ENCODE data around the gene TMEM11.
"Not testable (repeated sequence)": the region's sequence is repeated elsewhere in the genome, so short reads cannot be mapped to it uniquely, and the experiment has no call there.

TMEM11 gene

DNA sequence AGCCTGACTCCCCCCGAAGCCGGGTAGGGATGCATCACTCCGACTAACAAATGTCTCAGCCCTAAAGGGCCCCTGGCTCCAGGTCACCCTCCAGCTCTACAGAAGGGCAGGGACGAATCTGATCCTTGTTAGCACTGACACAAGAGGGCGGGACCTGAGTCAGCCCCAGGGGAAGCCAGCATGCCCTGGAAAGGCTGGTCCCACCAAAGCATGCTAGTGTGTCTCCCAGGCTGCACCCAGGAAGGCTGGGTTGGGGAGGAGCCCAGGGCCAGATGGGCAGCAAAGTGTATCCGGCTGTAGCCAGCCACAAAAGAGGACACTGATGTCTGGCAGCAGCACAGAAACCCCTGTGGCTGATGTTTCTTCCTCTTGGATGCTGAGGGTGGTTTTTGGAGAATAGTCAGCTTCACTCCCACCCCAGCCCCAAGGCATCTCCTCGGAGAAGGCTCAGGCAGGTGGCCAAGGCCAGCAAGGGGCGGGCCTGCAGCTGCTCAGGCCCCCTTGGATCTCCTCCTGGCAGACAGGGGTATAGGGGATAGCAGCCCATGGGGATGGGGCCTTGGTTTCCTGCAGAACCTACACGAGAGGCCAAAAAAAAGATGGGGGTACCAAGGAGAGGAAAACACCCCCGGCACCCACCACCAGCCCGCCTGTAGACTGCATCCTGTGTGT, 28.2 kb upstream of the TMEM11 start:
- DNase-seq, result no peak

DNA sequence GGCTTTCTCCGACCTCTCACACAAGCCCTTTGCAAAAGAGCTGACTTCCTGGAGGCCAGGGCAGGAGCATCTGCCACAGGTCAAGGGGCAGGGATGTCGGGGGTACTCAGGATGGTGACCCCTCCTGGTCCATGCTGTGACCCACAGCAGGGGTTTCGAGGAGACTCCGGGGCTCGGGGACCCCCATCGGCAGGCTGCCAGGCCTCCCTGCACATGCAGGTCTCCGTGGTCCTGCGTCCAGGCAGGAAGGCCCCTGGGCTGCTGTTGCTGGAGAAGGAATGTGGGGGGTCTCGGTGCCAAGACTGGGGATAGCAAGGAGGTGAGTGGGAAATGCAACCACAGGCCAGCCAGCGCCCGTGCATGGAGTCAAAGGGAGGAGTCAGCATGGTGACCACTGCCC, 27.6 kb upstream of the TMEM11 start:
- no peak for DNase-seq

DNA sequence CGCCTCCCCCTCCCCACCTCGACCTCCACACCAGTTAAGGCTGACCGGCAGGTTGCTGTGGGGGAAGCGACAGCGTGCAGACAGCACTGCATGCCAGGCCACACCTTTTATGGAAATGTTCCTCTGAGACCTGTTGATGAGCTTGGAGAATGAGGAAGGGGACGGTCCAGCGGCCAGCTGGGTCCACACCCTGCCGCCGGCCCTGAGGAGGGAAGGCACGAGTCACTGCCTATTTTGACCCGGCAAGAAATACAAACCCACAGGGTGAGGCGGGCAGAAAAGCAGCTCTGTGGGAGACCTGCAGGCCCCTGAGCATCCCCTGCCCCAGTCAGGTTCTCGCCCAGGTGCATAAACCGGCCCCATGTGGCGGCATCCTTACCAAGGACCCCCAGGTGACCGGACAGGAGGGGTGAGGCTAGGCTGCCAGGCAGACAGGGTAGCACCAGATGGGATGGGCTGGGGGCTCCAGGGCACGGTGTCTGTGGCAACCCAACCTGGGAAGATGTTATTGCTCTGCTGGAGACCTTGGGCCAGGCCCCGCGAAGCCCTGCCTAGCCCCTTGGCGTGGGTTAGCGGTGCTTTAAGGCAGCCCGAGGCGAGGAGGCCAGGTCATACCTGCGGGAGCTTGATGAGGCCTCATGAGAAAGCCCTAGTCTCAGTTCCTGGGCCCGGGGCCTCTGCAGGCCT, 26.6 kb upstream of the TMEM11 start:
- DNase-seq, result no peak

DNA sequence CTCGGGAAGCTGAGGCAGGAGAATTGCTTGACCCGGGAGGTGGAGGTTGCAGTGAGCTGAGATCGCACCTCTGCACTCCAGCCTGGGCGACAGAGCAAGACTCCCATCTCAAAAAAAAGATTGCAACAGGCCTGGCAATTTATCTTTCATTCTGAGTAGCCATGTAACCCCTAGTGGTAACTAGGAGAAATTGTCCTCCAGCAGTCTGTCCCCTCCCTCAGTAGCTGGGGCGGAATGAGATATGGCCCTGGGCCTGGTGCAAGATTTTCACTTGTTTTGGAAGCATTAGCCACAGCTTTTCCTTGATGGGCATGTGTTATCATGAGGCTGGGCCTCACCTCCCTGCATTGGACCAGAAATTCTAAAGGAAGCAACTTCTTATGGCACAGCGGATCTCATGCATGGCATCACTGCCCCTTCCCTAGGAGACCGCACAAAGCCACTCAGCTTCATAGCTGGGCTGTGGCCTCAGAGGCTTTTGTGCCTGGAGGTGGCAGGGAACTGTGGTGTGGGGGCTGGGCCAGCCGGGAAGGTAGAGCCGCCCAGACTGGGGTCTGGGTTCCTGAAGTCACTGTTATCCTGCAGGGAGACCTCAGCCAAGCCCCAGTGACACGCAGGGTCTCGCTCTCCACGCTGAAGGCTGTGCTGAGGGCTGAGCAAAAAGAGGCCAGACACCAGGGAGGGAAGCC, 25.9 kb upstream of the TMEM11 start:
- DNase-seq, result no peak

DNA sequence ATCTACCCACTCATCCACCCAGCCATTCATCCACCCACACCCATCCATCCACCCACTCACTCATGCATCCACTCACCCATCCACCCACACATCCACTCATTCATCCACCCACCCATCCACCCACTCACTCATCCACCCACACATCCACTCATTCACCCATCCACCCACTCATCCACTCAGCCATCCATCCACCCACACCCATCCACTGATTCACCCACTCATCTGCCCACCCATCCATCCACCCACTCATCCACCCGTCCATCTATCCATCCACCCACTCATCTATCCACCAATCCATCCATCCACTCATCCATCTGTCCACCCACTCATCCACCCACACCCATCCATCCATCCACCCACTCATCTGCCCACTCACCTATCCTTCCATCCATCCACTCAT, 22.0 kb upstream of the TMEM11 start:
- DNase-seq, result no peak

DNA sequence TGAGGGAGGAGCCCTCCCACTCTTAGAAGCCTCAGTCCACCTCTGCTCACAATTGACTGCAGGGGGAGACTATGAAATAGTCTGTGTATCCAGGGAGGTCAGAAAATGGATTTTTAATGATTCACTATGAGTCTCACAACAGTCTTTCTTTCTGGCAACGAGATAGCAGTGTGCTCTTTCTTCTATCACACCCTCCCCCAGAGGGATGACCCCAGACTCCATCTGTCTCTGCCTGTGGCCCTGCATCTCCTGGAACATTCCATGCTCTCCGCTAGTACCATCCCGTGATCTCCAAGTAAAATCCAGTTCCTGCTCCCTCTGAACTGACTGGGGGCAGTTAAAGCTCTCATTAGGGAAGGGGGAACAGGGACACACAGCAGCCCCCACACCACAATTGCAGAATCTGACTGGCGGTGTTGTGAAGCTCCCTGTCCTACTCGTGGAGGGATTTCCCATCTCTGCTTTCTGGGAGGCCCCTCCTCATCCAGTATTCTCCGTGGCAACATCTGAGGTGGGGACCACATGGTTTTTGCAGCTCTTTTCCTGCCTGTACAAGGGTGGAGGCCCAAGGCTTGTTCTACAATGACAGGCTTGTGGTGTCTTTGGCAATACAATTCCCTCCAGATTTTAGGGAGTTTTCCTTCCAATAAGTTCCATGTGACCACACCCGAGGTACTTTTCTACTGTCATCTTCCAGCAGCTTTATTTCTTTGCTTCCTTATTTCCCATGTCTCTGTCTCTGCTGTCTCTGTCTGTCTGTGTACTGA, 19.8 kb upstream of the TMEM11 start:
- no peak for DNase-seq

DNA sequence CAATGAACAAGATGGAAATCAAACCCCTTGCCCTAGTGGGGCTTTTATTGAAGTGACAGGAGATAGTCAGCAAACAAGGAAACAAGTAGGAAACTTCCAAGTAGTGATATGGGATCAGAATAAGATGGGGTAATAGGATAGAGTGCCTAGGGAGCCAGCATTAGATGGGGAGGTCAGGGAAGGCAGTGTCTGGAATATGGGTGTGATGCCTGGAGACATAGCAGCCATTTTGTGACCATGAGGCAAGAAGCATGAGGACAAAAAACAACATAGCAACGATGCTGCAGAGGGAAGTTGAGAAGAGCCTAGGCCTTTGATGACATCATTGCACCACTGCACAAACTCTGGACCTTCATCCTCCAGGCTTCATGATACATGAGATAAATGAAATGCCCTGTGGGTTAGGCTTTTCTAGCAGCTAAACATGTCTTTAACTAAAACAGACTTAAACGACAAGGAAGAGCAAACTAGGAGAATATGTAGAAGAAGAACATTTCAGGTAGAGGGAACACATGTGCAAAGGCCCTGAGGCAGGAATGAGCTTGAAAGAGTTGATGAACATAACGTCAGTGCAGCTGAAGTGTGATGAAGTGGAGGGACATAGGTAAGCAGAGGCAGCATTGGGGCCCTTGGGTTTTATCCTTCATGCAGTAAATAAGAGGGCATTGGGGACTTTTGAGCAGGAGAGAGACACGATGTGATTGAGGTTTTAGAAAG, 18.2 kb upstream of the TMEM11 start:
- no peak for DNase-seq

DNA sequence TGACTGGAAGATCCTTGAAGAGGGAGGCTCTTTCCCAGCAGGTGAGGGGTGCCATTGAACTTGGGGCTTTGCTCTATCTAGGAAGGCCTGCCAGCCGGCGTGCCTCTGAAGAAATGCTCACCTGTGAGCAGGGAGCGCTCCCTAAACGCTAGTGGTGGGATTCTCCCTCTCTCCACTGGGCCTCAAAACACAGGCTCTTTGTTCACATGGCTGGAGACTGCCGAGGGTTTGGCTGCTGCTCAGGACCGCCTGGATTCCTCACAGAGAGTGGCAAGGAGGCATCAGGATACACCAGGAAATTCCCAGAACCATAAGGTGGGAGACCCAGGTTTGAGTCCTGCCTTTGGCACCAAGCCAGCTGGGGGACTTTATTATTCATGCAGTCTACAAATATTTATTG, 17.6 kb upstream of the TMEM11 start:
- DNase-seq, result no peak

DNA sequence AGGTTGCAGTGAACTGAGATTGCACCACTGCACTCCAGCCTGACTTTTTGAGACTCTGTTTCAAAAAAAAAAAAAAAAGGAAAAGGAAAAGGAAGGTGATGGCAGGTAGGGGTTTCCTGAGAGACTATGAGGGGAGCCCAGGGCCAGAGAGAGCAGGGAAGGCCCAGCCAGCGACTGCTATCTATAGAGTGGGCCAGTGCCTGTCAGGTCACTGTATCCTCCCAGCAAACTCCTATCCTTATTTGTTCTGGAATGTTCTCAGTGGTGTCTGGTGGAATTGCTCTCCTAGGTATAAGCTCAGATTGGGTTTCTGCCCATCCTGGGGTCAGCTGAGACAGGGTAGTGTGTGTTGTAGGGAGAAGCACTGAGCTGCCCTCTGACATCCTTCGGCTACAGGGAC, 14.9 kb upstream of the TMEM11 start:
- DNase-seq, result no peak

DNA sequence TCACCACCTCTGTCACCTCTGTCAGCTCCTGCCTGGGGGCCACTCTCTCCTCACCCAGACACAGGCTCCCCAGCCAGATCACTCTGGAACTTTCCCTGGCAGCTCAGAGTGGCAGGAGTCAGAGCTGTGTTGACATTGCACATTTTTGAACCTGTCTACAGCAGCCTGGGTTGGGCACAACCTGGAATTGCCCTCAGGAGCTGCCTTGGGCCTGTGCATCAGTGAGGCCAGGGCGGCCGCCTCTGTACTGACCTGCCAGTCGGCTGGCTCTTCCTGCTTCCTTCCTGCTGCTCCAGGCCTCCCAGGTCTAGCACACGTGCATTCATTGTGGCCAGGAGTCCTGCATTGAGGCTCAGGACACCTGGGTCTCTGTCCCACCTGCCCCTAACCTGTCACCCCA, 14.2 kb upstream of the TMEM11 start:
- DNase-seq, result no peak

DNA sequence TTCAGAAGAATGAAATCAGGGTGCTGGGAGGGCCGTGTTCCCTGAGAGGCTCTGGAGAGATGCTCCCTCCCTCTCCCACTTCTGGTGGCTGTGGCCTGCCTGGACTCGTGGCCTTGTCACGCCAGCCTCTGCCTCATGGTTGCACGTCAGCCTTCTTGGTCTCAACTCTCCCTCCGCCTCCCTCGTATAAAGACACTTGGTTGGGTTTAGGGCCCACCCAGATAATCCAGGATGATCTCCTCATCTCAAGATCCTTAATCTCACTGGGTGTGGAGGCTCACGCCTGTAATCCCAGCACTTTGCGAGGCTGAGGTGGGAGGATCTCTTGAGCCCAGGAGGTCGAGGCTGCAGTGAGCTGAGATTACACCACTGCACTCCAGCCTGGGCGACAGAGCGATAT, 13.3 kb upstream of the TMEM11 start:
- not testable (repeated sequence) for DNase-seq

DNA sequence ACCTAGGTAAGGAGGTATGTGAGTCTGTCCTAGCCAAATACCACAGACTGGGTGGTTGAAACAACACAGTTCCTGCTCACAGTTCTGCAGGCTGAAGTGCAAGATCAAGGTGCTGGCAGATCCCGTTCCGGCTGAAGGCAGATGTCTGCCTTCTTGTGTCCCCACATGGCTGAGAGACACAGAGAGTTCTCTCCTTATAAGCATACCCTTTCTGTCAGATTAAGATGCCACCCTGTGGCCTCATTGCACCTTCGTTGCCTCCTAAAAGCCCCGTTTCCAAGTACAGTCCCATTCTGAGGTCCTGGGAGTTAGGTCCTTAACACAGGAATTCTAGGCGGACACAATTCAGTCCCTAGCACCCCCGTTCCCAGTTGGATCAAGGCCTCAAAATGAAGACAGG, 9.1 kb upstream of the TMEM11 start:
- DNase-seq, result no peak

DNA sequence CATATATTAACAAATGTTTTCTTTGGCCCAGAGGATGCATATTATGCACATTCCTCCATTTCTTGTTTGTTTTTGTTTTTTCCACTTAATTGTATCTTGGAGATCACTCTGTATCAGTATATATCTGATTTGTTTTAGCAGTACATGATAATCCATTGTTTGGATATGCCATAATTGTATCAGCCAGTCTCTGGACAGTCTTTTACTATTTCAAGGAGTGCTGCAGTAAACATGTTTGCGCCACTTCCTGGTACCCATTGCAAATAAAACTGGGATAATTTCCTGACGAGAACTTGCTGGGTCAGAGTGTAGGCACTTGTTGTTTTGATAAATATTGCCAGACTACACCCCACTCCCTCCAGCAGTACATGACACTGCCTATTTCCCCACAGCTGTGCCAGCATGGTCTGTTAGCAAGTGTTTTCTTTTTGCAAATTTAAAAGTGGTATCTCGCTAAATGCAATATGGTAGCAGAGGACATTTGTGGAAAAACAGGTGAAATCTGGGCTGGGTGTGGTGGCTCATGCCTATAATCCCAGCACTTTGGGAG, 4.9 kb upstream of the TMEM11 start:
- DNase-seq, result no peak

DNA sequence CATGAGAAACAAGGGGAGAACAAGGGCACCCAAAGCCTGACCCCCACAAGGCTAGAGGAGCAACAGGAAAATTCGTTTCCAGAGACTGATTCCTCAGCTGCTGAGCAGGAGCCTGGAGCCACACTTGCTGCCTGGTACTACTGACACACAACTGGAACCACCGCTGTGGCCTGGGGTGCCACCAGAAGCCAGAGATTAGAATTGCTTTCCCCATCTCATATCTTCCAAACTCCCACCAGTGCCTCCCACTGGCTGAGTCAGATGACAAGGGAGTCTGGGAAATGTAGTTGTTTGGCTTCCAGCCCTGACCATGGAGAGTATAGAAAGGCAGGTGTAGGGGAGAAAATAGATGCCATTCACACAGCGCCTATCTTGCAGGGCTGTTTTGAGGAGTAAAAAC, 4.1 kb upstream of the TMEM11 start:
- DNase-seq, result peak; percentile 73

DNA sequence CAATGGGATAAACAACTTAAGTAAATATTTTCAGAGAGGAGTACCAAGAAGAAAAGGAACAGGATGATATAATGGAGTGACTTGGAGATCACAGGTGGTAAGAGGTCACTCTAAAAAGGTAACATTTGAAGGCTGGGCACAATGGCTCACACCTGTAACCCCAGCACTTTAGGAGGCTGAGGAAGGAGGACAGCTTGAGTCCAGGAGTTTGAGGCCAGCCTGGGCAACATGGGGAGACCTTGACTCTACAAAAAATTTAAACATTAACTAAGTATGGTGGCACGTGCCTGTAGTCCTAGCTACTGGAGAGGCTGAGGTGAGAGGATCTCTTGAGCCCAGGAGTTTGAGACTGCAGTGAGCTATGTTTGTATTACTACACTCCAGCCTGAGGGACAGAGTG, 3.4 kb upstream of the TMEM11 start:
- no peak for DNase-seq

DNA sequence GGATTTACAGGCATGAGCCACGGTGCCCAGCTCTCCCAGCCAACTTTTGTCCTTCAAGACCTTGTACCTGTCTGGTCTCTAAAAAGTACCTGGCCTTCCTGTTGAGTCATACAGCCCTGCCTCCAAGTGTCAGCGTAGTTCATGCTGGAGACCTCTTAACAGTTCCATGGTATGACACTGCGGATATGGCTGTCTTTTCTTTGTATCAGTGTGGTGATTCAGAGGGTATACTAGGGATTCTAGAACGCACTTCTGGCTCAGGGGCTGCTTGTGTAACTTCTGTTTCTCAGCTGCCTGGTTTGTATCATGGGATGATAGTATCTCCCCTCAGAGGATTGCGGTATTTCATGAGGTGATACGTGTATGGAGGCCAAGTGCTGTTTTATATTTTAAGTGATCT, 2.0 kb upstream of the TMEM11 start:
- DNase-seq, result no peak

DNA sequence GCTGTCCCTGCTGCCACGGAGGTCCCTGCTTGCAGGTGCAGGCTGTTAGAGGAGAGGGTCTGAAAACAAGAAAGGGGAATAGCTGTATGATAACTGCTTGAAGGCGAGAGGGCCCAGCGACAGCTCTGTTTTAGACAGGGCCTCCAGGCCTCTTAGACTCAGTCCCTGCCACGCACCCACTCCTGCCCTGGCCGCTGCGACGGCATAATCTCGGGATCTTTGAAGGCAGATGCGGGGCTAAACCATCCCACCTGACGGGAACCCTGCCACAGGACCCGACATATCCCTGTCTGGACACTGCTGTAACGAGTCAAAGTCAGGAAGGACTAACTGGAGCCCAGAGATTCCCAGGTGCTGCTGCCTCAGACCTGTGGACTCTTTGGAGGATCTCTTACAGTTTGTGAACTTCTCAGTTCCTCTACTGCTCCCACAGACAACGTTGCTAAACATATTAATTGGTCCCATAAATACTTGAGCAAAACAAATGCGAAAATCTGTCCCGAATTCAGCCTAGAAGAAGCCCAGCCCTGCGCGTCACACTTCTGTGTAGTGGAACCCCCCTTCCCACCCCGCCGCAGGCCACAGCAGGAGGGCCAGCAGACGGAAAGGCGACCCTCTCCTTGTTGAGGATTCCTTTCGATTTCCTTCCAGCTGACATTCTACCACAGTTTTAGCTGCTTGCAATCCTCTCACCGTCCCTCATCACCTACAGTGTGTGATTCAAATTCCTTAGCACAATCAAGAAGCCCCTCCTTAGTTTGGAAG, 998 bp upstream of the TMEM11 start:
- DNase-seq, result no peak

DNA sequence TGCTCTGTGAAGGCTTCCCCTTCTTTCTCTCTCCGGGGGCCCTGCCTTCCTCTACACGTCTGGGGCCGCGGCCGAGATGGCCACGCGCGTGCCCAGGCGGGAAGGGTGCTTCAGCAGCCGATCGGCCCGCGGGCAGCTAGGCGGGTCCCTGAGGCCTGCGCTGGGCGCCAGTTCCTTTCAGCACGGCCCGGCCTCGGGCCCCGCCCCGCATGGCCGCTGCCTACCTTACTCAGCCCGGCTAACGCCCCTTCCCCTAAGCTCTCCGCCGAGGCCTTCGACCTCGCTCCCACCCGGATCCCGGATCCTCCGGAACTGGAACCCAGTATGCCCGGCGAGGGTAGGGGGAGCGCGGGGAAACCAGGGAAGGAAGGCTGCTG, 335 bp downstream of the TMEM11 start:
- no peak for DNase-seq

DNA sequence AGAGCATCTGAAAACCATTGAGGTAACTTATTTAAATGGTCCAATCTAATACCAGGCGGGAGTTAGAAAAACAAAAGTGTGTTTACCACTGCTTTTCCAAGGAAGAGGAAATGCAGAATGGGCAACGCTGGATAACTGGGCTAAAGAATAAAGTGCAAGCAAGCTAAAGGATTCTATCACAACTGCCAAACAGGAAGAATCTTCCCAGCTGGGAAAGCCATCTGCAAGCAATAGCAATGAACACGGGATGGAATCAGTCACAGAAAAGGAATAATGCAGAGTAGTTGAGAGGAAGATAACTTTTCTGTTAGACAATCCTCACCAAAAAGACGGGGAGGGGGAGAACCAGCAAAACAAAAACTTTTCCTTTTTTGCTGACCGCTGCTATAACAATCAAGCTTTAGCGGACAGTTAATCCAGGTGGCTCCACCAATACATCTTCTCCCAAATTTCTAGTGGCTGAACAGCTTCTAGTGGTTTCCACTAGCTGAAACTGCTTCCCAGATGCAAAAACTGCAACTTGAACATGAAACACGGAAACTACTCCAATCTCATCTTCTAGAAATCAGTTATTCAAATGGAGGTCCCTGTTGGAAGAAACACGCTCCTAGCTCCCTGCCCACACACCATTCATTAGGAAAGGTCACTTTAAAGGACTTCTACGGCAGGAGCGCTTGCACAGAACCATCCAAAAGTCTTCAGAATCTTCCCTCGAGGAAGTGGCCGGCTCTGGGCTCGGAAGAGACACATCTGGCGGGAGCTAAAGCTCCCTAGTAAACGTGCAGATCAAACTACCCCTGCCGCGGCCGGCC, 929 bp downstream of the TMEM11 start:
- no peak for DNase-seq

DNA sequence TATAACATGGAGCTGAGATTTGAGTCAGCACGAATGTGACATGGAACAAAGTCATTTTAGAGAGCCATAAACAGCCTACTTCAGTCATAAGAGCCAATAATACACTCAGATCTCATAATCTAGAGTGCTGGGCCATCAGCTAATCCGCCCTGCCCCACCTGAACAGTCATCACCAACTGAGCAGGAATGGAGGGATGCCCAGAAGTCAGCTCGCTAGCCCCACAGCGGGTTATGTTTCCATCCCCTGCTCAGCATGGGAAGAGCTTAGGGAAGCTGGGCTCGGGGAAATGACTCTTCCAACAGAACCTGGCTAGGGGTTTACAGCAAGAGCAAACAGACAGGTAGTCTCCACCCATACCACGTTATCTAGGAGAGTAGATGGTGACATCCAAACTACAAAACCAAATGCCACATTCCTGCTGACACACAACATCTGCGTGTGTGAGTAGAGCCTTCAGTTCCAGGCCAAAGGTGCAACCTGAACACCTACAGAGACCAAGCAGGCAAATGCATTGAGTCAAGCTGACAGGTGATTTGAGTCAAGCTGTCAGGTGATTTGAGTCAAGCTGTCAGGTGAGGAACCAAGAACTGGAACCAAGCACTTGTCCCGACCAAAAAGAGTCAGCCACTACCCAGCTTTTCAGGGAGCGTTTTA, 2.0 kb downstream of the TMEM11 start:
- DNase-seq, result no peak
